Activated CD4-positive, CD25-positive, alpha-beta regulatory T cell treated with anti-CD3 and anti-CD28 coated beads, Interleukin-2, amount 50 U/mL, for 16 hours (primary cell): ENCODE measurements around the gene WNT3A.
"Not testable (repeated sequence)": the region's sequence is repeated elsewhere in the genome, so short reads cannot be mapped to it uniquely, and the experiment has no call there.

Experiments
- DNase-seq: peaks from one replicate; pipeline ENCODE4 v3.0.0-alpha.2; 2020; ENCODE audit warnings: low read depth, low spot score

WNT3A gene

DNA sequence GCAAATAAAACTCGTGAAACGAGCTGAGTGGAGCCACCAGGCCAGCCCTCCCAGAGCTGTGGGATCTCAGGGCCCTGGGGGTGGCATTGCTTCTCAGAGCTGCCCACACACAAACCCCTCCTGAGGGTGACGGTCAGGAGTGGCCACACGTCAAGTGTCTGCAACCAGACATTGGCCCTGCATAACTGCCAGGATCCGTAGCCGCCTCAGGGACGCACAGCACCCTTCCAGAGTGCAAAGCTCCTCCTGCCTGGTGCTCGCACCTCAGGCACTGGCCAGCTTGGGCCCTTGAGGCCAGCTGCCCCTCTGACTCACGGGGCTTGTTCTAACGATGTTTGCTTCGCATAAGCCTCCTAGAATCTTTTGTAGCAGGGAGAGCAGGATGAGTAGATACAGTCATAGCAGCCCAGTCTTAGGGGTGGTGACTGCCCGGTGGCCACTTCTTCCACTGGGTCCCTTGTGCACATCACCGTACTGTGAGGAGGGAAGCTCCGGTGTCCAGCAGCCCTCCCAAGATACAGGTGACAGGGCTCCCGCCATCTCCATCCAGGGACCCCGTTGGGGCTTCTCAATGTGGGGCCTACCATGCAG is 5.0 kb downstream of the WNT3A start:
- no peak for DNase-seq

DNA sequence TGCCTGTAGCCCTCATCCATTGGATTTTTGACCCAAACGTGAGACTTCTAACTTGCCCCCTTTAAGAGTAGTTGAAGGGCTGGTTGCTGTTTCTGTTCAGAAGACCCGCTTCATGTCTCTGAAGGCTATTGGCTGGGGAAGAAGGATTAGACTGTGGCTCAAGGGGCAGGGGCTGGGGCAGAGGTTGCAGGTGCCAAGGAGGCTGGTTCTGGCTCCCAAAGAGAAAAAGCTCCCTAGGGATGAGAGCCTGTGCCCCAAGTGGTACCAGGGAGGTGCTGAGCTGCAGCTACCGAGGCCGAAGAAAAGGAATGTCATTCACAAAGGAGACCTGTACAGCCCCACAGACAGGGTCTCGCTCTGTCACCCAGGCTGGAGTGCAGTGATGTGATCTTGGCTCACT is 5.8 kb downstream of the WNT3A start:
- DNase-seq = no peak

DNA sequence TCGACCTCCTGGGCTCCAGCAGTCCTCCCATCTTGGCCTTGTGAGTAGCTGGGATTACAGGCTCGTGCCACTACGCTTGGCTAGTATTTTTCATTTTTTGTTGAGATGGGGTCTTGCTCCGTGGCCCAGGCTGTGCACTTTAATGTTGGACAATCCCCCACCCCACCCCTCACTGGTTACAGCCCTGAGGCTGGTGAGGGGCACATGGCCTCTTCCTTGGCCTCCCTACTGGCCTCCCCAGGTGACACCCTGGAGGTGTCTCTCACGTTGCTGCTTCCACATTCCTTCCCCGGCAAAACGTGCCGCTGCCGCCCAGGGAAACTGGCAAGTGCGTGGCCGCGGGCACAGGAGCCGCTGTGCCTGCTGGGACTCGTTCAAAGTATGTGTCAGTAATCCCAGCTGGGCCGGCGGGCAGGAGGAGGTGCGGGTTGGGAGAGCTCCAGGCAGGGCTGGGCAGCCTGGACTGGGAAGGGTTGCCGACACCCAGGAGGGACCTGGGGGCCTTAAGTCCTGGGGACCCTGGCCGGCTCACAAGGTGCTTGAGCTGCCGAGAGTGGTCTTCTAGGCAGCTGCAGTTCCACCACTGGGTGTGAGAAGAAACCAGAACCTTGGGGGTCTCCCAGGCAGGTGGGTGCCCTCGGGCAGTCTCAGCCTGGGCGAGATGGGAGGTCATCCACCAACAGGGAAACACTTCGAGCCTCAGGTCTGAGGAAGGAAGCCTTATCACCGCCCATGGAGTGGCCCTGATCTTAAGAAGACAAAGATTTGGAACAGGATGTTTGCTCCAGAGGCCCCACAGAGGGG is 6.5 kb downstream of the WNT3A start:
- DNase-seq = no peak

DNA sequence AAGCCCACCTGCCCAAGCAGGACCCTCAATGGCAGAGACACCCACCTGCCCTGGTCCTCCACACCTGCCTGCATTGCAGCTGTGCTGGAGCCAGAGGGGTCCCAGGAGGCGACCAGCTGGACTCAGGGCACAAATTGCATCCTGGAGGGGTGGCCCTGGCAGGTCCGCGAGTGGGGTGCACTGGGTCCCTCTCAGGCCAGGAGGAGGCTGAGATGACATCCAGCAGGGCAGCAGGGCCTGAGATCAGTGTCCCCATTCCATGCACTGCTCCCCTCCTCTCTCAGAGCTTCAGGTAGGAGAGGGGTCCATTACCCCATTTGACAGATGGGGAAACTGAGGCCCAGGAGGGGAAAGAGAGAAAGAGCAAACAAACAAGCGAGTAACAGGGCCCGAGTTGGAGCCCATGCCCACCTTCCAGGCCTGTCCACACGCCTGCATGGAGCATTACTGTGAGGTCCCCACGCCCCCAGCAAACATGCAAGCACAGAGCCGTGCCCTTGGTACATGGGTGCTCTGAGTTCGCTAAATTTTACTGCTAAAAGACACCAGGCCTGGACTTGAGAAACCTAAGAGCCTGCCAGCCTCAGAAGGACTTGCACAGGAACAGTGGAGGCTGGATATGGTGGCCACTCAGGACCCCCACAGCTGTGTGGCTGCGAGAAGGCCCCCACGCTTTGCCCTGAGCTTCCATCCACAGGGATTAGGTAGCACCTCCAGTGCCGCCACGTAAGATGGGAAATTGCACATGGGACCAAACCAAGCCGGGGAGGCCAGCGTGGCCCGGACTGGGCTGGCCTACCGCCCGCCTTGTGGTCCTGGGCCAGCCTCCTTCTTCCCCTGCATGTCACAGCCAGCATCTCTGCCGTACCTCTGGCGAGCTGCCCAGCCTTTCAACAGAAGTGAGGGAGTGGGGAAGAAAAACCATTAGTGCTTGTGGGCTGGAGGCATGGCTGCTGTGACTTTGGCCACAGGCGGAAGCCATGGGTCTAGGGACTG is 7.4 kb downstream of the WNT3A start:
- no peak for DNase-seq

DNA sequence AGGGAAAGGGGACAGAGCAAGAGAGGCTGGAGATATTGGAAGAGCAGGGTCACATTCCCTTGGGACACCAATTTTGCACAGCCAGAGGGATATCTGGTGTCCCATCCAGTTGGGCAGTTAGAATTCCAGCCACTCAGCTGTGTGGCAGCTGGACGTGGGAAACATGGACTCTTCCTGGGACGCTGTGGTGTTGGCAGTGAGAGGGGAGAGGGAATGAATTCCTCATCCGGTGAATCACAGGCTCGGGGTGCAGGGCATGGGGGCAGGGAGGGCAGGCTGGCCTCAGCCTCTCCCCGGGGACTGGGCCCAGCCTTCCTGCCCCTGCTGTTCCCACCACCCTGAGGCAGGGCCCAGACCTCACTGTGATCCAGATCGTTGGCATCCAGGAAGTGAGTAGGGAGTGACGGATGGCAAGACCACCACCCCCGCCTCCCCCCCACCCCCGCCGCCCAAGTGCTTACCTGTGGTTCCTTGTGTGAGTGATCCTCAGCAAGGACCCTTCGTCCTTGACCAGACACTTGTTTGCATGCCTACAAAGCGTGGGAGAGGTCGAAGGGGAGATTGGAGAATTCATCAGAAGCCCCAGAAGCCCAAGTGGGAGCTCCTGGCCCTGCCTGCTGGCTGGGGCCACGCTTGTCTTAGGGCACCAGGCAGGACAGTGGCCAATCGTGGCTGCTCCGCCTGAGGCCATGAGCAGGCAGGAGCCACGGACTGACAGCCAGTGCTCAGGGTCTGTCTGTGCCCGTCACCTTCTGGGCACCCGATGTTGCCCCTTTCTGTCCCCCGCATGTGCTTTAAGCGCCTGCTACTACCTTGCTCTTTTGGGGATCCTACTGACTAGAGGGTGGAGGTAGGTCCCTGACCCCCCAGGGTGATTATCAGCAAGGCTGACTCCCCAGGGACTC is 8.7 kb downstream of the WNT3A start:
- no peak for DNase-seq

DNA sequence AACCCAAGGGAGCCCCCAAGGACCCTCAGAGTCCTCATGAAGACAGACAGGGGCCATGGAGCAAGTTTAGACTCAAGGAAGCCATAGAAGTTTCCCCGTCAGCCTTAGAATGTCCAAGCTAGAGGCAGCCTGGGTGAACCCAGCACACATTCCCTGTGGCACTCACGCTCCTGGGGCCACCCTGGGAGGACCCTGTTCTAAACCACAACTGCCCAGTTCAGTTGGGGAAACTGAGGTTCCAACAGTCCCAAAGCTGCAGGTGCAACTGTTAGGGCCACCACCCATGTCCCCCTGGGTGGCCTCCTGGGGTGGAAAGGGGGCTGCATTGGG is 9.3 kb downstream of the WNT3A start:
- DNase-seq = no peak

DNA sequence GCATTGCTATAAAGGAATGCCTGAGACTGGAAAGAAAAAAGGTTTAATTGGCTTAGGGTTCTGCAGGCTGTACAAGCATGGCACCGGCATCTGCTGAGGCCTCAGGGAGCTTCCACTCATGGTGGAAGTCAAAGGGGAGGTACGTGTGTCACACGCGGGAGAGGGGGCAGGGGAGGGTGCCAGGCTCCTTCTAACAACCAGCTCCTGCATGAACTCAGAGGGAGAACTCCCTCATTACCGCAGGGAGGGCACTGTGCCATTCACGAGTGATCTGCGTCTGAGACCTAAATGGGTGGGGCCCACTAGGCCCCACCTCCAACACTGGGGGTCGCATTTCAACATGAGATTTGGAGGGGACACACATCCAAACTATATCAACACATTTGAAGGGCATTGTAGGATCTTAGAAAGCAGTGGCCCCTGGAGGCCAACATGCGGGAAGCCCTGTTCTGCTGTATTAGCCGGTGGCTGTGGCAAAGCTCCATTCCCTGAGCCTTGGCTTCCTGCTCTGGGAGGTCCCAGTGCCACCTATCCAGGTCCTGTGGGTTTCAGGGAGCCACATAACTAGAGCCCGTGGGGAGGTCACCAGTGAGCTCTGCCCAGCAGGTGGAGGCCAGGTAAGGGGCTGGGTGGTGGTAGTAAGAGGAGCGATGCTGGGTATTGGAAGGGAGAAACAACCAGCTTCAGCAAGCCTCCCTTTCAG is 10.0 kb downstream of the WNT3A start:
- DNase-seq = no peak

DNA sequence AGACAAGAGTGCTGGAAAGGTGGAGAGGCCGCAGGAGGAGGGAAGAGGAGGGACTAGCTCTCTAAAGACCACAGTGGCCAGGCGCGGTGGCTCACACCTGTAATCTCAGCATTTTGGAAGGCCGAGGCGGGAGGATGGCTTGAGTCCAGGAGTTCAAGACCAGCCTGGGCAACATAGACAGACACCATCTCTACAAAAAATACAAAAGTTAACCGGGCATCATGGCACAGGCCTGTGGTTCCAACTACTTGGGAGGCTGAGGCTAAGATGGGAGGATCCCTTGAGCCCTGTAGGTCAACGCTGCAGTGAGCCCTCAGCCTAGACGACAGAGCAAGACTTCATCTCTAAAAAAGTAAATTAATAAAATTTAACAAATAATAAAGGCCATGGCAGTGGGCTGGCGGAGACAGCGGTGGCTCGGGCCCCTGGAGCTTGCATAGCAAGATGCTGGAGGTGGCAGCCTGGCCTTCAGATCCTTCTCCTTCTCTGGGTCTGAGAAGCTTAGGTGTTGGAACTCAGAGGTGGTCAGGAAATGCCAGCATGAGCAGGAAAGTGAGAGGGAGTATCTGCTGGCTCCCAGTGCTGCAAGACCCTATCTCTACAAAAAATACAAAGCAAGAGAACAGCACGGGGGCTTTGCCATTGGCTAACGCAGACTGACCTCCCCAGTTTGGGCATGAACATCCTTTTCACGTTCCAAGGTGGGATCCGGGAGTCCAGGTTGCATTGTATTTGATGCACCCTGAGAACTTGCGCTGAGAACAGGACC is 10.7 kb downstream of the WNT3A start:
- DNase-seq = no peak

DNA sequence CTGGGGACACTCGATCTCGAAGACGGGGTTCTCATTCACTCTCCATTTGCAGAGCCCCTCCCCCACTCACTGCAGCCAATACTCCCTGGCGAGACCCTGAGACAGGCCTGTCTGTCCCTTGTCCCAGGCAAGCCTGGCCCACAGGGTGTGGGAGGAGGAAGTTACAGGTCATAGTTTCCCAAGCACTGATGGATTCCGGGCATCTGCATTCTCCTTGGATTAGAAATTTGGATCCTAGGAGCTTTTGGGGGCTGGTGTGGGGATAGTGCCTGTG is 11.3 kb downstream of the WNT3A start:
- no peak for DNase-seq

DNA sequence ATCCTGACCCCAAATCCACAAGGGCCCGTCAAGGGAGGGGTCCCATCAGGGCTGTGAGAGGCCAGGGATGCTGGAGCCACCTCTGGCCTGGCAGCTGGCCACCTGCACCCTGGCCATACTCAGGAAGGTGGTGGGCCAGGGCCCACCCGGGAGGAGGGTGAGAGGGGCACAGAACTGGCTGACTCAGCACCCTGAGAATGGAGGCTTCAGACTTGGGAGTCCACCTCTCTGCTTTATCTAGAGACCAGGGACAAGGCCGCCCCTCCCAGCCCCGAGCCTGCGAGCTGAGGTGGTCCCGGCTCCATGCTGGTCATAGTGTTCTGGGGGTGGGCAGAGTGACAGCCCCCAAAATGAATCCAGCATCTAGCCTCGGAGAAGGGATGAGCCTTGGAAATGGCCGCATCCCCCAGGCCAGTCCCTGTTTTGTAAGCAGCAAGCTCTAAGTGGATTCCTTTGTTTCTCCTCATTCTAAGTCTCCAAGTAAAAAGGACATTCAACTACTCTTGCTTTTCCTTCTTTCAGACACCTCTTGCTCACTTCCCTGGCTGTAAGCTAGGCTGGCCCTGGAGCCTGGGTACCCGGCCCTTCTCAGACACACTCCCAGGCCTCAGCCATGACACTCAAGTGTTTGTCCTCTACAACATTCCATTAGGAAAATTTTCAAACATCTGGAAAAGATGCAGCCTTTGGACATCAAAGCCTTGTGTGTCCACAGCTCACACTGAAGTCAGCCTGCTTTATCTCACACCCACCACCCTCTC is 12.3 kb downstream of the WNT3A start:
- DNase-seq = no peak

DNA sequence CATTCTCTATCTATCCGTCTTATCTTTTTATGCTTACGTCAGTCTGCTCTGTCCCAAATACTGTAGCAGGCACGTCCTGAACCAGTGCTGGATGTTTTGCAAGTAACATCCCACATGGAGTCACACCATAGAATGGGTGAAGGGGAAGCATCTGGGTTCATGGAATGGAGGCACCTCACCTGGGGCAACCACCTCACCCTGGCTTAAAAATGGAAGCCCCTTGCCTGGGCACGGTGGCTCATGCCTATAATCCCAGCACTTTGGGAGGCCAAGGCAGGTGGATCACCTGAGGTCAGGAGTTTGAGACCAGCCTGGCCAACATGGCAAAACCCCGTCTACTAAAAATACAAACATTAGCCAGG is 12.9 kb downstream of the WNT3A start:
- DNase-seq = not testable (repeated sequence)

DNA sequence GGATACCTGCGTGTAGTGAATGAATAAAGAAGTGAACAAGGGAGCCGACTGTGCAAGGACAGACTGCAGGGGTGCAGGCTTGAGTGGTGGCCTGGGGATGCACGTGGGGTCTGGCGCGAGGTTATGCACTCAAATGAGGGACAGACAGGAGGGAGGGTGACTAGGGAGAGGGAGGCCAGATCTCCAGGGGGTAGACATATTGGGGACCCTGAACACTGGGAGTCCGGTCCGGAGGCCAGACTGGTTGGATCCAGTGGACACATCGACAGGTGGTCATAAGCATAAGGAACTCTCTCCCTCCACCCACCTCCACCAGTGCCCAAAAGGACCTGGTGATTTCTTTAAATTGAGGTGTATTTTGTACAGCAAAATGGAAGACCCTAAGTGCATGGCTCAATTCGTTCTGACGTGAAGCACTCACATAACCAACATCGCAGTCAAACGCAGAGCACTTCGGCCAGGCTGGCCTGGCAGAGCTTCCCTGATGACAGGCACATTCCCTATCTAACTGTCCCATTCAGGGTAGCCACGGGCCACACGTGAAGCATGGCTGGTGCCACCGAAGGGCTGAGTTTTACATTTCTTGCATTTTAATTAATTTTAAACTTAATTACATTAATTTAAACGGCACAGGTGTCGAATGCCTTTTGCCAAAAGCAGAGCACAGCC is 14.0 kb downstream of the WNT3A start:
- DNase-seq = no peak

DNA sequence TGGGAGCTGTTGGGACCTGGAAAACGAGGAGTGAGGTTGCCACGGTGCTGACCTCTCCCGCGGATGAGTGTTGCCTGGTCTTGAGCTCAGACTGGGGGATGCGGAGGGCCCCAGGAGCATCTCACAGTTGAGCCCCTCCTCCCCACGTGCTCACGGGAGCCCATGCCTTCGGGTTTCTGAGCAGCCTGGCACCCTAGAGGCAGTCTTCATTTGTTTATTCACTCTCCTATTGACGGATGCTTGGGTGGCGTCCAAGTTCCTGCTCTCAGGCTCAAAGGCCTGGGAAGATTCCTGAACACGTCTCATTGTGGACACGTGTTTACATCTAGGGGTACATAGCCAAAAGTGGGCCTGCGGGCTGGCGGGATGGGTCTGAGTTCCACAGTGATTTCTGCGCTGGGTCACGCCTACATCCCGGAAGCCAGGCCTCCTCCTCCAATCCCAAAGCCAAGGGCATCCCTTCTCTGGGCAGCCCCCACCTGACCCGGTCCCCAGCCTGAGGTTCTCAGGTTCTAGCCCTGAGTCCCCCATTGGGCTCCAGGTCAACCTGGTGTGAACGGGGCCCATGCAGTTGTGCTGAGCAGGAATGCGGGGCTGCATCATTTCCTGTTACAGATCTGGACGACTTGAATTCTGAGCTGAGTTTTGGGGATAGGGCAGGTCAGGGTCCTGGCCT is 14.7 kb downstream of the WNT3A start:
- DNase-seq = no peak

DNA sequence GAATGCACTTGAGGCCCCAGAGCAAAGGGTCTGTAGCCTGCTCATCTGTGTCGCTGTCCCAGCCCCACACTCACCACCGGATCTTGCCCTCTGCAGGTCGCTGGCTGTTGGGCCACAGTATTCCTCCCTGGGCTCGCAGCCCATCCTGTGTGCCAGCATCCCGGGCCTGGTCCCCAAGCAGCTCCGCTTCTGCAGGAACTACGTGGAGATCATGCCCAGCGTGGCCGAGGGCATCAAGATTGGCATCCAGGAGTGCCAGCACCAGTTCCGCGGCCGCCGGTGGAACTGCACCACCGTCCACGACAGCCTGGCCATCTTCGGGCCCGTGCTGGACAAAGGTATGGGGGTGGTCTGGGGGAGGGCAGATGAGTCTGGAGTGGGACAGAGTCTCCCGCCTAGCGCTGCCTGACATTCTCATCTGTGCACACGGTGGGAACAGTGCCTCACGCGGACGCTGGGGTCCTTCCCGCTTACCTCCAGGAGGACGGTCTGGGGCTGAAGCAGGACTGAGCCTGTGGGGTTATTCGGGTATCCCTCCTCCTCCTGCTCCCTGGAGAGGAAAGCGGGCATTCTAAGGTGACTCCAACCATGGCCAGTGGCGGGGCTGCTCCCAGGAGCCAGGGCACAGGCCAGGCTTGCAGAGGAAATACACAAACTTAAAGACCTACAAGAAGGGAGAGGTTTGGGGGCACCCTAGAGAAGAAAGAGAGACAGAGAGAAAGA is 15.9 kb downstream of the WNT3A start:
- DNase-seq = no peak

DNA sequence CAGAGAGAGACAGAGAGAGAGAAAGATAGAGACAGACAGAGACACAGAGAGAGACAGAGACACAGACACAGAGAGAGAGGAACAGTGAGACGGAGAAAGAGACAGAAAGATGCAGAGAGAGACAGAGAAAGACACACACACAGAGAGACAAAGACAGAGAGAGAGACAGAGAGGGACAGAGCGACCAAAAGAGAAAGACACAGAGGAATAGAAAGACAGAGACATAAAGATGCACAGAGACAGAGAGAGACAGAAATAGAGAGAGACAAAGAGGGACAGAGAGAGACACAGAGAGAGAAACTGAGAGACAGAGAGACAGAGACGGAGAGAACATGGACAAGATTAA is 16.5 kb downstream of the WNT3A start:
- no peak for DNase-seq

DNA sequence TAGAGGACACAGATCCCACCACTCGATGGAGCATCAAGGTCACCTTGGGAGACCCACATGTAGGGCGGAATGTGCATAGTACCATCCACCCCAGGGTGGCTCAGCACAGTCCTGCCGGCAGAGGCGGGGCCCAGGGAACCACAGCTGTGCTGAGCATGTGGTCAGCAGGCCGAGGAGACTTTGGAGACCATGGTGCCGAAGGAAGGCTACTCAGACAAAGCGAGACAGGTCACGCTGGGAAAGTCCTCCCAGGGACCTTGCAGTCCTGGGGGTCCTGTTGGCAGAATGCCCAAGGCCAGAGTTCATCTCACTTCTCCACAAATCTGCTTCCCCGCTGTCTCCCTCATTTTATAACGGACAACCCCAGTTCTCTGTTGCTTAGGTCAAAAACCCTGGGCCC is 22.5 kb downstream of the WNT3A start:
- DNase-seq = no peak

DNA sequence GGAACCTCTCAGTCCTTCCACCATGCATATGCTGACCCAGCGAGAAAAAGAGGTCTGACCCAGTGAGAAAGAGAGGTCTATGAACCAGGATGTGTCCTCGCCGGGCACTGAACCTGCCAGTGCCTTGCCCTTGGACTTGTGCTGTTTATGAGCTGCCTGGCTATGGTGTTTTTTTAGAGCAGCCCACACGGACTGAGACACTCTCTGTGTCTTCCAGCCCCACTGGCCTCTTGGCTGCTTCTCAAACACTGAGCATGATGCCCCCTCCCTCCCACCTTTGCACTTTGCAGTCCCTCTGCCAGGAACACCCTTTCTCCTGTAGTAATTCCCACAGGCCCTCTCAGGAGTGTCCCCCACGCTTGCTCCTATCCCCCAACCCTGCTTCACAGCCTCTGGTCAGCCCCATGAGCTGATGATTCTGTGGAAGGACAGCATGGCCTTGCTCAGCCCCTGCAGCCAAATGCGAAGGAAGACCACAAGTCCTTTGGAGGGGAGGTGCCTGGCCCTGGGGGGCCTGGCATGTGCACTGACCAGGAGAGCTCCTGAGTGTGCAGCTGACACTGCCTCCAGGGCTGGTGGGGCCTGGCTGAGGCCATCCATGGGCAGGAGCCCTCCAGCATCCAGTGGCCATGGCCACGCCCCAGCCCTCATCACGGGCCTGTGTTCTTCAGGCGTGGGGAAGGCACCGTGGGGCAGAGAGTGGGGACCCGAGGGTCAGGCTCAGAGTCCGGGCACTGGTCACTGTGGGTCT is 23.8 kb downstream of the WNT3A start:
- DNase-seq = no peak
